NCI-H345 treated with DMSO at 0.1 percent for 48 hours (cell line): ENCODE measurements around the gene MTHFD2.
"Not testable (repeated sequence)": the region's sequence is repeated elsewhere in the genome, so short reads cannot be mapped to it uniquely, and the experiment has no call there.

Source experiments
- DNase-seq: peaks from one replicate; lab custom pipeline; 2025; ENCODE audit not compliant: unreplicated experiment; lab: John Stamatoyannopoulos, UW

The MTHFD2 gene

DNA sequence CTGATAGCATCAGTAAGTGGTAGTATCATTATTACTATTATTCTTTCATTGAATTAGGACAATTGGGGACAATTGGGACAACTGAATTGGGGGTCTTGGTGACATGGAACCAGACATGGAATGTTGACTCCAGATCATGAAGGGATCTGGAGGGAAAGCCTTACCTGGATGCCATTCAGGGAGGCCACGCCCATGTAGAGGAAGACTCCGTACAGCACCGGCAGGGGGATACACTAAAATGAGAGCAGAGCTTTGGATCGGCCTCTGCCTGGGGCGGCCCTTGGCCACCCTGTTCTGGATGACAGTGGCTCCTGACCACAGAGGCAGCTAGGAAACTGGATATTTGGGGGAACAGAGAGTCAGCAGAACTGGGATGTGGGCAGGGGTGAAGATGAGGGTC, 29.2 kb downstream of the MTHFD2 start:
- DNase-seq: no peak

DNA sequence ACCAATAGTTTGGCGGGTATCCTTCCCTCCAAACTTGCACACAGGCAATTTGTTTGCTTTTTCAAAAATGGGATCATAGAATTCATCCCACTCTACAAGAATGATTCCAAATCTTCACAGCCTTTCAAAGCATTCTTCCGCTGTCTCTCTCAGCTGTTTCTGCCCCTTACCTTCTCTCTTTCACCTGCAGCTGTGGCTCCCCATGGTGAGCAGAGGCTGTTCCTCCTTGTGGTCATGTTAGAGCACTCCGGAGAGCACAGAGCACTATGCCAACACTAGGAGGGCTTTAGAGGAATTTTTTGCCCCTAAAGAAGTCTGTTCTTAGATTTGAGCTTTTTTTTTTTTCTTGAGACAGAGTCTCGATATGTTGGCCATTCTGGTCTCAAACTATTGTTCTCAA, 30.4 kb downstream of the MTHFD2 start:
- no peak for DNase-seq

DNA sequence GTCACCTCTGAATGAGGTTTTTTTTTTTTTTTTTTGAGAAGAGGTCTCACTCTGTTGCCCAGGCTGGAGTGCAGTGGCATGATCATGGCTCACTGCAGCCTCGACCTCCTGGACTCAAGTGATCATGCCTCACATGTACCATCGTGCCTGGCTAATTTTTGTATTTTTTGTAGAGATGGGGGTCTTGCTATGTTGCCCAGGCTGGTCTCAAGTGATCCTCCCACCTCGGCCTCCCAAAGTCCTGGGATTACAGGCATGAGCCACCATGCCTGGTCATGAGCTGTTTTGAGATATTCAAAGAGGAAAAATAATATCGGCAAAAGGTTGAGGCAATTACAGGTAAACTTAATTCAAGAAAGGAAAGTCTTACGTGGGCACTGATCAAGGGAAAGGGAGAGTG, 31.4 kb downstream of the MTHFD2 start:
- DNase-seq: not testable (repeated sequence)

DNA sequence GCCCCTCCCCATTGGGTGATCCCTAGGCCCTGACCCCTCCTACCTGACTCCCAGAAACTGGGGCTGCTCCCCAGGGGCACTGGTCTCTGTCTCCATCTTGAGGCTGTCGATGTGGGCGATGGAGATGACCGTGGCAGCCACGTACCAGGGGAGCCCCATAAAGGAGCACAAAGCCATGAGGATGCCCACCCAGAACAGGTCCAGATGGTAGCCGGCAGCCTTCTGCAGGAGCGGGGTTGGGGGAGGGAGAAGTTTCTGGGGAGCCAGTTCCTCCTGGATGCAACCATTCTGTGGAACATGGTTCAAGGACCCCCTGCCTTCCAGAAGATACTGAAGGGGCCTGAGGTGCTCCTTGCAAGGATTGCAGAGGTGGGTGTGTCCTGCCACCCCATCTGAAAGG, 34.0 kb downstream of the MTHFD2 start:
- no peak for DNase-seq

DNA sequence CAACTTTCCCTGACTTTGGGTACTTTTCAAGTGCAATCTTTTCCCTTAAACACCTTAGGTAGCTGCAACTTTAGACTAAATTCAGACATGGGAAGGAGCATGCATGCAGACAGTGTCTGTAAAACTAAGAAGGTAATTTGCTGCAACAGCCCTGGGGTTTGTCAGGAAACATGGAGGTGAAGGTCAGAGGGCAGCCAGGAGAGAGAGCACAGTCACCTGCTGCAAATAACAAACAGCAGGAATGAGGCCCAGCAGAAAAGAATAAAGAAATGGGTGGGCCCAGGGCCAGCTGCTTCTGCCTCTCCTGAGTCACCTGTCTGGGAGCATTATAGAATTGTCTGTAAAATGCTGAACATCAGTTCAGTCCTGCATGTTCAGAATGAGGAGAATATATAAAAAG, 35.2 kb downstream of the MTHFD2 start:
- peak; percentile 22 for DNase-seq

DNA sequence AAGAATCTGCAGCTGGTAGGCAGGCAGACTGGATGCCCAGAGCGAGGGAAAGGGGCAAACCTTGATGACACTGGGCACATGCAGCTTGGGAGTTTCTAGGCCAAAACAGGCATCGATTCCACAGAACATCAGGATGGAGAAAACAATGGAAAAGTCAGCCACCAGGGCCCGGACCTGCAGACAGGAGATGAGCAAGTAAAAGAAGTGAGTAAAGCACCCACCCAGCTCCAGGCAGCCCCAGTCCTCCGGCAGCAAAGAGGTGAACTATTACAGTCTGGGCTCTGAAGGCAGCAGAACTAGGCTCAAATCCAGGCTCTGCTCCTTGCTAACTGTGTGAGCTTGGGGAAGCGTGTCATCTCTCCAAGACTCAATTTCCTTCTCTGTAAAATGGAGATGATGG, 36.6 kb downstream of the MTHFD2 start:
- no peak for DNase-seq

DNA sequence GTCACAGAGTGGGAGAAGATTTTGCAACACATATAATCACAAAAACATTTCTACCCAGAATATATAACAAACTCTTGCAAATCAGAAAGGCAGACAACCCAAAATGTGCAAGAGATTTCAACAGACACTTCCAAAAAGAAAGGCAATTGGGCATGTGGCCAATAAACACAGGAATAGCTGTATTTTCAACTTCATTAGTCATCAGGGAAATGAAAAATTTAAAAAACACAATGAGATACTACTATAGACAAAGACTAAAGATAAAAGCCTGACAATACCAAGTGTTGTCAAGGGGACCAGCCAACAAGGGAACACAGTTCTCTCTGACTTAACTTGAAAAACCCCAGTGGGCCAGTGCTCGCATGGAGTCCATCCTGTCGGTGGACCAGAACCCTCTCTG, 40.5 kb downstream of the MTHFD2 start:
- no peak for DNase-seq

DNA sequence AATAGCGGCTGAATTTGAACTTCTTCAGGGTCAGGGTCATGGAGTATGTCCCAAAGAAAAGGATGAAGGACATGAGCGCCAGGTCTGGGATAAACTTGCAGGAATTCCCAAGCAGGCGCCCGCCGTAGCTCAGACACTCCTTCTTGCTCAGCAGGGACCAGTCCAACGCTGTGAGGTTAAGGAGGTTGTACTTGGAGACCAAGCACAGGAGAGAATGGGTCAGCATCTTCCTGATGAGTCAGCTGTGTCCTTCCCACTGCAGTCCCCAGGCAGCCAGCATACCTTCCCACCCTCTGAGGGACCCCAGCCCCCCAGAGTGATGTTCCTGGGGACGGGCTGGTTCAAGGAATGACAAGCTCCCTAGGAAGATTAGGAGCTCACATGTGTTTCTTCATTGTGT, 40.9 kb downstream of the MTHFD2 start:
- no peak for DNase-seq

DNA sequence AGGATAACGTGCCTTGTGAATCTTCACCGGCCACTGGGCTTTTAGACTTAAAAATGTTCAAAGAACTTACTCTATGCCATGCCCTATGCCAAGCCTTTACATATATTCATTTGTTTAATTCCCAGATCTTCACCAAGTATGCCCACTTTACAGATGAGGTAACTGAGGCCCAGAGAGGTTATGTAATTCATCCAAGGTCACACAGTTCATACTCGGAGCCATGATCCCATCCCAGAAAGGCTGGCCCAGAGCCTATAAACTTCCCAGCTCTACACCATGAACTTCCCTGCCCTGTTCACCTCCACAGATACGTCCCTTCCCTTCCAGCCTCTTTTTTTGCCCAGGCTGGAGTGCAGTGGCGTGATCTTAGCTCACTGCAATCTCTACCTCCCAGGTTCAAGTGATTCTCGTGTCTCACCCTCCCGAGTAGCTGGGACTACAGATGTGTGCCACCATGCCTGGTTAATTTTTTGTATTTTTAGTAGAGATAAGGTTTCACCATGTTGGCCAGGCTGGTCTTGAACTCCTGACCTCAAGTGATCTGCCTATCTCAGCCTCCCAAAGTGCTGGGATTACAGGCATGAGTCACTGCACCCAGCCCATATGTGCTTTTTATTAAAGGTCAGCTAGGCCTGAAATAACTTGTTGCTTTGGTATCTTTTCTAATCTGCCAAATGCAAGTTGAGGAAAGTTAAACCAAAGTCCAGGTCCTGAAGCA, 44.1 kb downstream of the MTHFD2 start:
- DNase-seq: no peak

DNA sequence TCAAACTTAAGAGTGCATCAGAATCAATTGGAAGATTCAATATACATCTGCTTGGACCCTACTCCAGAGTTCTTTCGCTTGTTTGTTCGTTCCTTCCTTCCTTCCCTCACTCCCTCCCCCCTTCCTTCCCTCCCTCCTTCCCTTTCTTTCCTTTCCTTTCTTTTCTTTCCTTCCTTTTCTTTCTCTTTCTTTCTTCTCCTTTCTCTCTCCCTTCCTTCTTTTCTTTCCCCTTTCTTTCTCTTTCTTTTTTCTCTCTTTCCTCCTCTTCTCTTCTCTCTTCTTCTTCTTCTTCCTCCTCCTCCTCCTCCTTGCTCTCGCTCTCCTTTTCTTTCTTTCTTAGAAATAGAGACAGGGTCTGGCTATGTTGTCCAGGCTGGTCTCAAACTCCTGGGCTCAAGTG, 45.9 kb downstream of the MTHFD2 start:
- DNase-seq: no peak

DNA sequence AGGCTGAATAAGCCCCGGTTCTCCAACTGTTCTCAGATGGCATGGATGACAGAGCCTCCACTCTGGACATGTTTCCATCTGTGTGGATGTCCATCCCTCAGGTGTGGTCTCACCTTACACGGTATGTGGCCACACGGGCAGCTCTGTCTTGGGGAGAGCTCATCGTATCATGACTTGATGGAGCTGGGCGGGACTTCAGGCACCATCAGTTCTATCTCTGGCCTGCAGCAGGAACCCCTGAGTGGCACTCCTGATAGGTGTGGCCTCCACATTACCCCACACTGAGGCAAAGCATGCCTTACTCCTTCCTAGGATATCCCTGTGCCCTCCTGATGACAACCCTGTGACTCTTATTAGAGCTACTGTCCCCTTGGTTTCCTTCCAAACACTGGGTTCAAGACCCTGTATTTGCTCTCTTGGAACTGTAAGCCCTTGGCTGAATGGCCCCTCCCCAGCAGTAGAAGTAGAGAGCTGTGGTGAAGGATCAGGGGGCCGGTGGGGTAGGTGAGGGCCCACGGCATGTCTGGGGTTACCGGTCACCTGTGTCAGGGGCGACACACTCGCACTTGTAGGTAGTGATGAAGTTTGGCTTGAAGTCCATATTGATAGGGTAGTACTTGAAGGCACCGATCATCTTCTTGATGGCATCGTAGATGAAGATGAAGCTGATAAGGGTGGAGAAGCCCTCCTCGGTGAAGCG, 48.2 kb downstream of the MTHFD2 start:
- no peak for DNase-seq

DNA sequence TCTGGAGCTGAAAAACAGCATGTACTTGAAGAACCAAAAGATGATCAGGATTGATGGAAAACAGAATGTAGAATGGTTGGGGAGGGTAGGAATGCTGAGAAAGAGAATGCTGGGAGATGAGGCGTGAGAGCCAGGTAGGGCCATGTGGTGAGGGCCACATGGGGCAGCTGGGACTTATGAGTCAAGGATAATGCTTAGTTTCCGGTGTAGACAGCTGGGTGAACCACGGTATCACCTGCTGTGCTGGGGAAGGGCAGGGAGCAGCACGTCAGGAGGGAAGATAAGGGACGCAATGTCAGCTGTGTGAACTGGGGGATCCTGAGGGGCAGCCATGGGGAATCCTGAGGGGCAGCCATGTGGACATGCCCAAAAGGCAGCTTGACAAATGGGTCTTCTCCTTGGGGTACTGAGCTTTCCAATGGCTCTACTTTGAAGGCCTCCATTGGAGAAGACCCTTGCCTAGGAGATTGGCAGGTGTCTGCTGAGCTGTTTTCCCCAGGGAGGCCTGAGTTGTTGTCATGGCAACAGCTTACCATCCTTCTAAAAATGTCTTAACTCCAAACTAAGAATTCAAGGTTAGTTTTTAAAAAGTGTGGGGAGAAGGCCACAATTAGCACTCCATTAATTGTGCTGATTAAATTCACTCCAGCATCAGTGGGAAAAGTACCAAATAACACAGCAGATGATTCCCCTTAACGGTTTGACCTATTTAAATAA, 51.1 kb downstream of the MTHFD2 start:
- DNase-seq: no peak

DNA sequence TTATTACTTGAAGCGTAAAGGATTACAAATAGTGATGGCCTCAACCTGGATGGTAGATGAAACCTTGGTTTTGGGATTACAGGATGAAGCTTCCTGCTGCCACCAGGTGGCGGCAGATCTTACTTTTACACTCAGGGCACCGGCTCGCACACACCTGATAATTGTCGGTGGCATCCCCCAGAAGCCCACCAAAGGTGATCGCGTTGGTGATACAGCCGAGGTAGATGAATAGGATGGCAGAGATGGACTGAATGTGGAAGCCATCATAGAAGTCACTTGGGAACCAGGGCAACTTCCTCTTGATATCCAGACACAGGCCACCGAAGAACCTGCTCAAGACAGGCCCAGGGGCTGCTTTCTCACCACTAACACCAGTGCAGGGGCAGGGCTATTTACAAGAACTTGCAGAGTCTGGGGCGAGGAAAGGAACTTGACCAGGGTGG, 51.8 kb downstream of the MTHFD2 start:
- peak; percentile 12 for DNase-seq

DNA sequence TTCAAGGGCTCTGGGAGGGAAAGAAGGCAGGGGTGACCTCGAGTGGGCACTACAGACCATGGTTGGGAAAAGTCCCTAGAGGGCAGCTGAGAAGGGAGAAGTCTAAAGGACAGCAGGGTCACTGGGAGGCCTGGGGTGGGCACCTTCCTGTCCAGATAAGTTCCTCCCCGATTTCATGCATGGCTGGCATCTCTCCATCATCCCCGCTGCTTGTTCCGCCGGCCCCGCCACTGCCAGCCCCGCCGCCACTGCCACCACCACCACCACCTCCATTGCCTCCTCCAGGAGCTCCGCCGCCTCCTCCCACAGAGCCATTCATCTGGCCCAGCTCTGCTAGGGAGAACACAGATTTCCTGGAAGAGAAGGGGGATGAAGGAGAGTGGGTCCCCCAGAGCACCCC, 53.6 kb downstream of the MTHFD2 start:
- DNase-seq: no peak

DNA sequence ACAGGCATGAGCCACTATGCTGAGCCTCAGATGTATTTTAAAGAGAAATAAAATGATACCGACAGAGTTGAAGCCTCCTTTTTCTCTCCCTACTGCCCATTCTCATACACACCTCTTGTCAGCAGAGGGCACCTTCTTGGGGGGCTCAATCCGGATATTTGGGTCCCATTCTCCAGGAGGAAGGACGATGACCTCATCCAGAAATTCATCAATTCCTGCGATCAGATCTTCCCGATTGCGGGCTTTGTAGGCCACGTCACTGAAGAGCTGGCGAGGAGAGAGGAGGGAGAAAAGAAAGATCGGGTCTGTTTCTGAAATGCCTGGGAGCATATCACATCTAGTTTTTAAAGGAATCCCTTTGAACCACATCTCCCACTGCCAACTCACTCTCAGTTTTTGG, 54.4 kb downstream of the MTHFD2 start:
- no peak for DNase-seq

DNA sequence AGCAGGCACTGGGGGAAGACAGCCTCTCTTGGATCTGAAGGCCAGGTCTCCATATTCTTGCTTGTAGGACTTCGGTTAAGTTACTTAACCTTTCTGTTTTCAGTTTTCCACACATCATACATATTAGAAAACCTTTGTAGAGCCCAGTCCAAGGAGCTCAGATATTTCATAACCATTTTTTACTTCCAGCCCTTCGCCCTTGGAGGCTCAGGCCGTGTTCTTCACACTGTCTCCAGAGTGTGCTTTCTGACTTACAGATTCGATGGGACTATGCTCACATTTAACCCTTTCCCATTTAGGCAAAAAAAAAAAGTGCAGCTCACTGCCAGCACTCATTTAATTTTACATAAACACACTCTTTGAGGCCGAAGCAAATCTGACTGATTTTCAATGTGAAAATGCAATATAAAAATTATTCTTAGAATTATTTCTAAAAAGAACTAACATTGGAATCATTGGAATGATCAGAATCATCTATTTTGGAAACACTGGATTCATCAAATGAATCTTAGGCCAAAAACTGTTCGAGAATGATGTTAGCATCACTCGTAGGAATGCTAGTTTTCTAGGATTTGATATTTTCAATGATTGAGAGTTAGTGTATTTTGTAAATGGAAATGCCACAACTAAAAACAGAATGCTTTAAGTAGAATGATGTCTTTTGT, 55.0 kb downstream of the MTHFD2 start:
- DNase-seq: no peak

DNA sequence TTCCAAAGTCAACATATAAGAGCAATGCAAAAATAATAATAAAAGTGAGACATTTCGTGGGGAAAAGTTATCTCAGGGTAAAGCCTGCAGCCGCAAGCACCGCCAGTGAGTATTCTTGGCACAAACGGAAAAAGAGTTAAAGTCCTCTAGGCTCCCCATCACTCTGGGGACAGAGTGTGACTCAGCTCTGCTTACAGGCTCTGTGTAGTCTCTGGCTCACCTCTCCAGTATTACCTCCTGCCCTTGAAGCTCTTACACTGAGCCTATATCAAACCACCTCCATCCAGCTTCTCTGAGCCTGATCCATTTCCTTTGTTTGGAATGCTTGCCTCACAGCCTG, 55.5 kb downstream of the MTHFD2 start:
- DNase-seq: no peak

DNA sequence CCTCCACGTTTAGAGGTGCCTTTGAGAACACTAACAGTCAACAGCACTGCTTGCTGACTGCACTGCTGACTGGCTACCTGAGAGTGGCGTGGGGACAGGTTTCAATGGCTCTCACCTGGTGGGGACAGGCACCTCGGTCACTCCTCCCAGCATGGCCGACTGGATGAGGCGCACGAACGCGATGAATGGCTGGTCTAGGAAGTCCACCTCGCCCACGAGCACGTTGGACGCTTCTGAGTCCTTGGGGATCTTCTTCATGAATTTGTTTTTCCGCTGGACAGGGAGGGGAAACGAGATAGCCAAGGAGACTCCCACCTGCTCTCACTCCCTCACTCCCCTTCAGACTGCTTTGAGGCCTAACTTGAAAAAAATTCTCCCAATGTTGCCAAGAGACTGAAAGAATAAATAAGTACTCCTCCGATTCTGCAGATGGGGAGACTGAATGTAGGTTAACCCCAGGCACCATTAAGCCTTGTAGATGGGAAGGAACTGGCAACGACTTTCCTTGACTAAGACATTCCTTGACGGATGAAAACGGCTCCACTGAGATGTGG, 57.3 kb downstream of the MTHFD2 start:
- no peak for DNase-seq

DNA sequence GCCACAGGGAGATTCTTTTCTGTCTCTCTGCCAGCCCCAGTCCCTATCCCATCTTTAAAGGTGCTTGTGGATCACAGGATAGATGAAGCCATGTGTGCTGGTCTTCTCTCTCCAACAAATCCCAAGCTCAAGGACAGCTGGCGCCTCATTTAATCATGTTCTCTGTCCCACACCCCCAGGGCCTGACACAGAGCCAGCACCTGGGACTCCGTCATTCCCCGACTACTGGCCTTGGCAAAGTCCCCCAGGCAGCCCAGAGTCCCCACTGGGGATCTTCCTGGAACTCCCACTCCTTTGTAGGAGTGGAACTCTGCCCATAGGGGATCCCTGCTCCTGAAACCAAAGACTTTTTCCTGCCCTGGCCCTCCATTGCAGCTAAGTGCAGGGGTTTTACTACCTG, 60.8 kb downstream of the MTHFD2 start:
- no peak for DNase-seq

DNA sequence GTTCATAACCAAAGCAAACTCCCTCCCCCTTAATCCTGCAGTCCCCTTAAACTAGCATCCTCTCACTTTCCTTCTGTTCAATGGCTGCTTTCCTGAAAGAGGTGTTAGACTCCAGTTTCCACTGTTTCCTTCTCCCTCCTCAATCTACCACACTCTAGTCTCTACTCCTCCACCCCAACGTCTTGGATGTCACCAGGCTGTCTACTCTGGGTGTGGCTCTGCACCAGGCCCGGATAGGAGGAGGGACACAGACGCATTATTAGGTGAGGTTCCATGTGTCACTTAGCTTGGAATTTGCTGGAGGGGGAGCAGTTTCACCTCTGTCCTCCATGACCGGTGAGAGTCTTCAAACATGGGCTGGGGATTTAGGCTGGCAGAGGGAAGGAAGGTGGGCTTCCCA, 61.3 kb downstream of the MTHFD2 start:
- no peak for DNase-seq

DNA sequence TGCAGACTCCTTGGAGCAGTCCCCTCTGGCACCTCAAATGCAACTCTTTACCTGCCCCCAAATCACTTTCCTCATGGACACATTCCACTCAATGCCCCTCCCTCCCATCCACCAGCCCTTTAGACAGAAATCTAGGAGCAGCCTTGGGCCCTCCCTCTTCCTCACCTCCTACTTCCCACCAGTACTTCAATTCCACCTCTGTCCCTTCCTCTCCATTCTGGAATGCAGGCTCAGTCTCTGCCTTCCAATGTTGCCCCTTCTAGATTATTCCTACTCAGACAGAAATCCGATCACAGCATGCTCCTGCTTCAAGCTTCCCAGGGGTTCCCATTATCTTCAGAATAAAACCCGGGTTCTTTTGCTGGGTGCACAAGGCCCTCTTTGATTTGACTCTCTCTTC, 62.1 kb downstream of the MTHFD2 start:
- DNase-seq: no peak
